Progenitor cell of endocrine pancreas (in vitro differentiated cells): ENCODE data around the gene TOGARAM1. TPM values are rescaled to one million over a fixed set of nuclear protein-coding genes. Genes with fewer than 3 reads are reported as not detected.

ENCODE experiments used
- DNase-seq: peaks from one replicate; pipeline ENCODE4 v3.0.0; 2021; ENCODE audit warnings: low spot score; ENCODE audit not compliant: unreplicated experiment
- H3K27ac Mint-ChIP-seq: 2 replicates; pipeline ENCODE4 v1.8.0; 2021; ENCODE audit warnings: mild to moderate bottlenecking, moderate library complexity, mixed read lengths
- H3K27me3 Mint-ChIP-seq: 2 replicates; pipeline ENCODE4 v1.8.0; 2021; ENCODE audit warnings: mixed read lengths
- H3K36me3 Mint-ChIP-seq: 2 replicates; pipeline ENCODE4 v1.8.0; 2022; ENCODE audit warnings: mixed read lengths; ENCODE audit not compliant: insufficient read depth
- H3K4me1 Mint-ChIP-seq: 2 replicates; pipeline ENCODE4 v1.8.0; 2021; ENCODE audit warnings: low read depth, mixed read lengths
- H3K4me3 Mint-ChIP-seq: 2 replicates; pipeline ENCODE4 v1.8.0; 2021; ENCODE audit warnings: low read depth, mild to moderate bottlenecking, moderate library complexity, mixed read lengths
- H3K9me3 Mint-ChIP-seq: 2 replicates; pipeline ENCODE4 v1.8.0; 2021; ENCODE audit warnings: low read depth, mixed read lengths
- total RNA-seq: library from RNA; stranded (reverse); gene quantifications from 2 replicates; pipeline ENCODE4 v1.2.1, GENCODE V29; 2021
- TF ChIP-seq, protein P1 (sequence below): fragments of 200-600 bp; sonication (generic); IDR thresholded peaks from one replicate; pipeline ENCODE4 v1.5.0; 2021; ENCODE audit warnings: antibody characterized with exemption, mild to moderate bottlenecking; ENCODE audit not compliant: unreplicated experiment

TOGARAM1 gene
- total RNA-seq, 1 donor from 2014 or later: 25.0 TPM

GRCh38 chr14:44956866-44957265 is 5.1 kb upstream of the TOGARAM1 start:
- Mint-ChIP-seq H3K9me3 (no peaks in the 10 kb centered on the region), H3K4me1 (peaks cover 17% of the 10 kb centered on the region), H3K27ac (no peak overlapping the region), H3K36me3 (peaks cover 2% of the 10 kb centered on the region), H3K27me3 (no peaks in the 10 kb centered on the region), H3K4me3 (no peak overlapping the region)
- no peak for DNase-seq
- TF ChIP-seq, protein P1, sequence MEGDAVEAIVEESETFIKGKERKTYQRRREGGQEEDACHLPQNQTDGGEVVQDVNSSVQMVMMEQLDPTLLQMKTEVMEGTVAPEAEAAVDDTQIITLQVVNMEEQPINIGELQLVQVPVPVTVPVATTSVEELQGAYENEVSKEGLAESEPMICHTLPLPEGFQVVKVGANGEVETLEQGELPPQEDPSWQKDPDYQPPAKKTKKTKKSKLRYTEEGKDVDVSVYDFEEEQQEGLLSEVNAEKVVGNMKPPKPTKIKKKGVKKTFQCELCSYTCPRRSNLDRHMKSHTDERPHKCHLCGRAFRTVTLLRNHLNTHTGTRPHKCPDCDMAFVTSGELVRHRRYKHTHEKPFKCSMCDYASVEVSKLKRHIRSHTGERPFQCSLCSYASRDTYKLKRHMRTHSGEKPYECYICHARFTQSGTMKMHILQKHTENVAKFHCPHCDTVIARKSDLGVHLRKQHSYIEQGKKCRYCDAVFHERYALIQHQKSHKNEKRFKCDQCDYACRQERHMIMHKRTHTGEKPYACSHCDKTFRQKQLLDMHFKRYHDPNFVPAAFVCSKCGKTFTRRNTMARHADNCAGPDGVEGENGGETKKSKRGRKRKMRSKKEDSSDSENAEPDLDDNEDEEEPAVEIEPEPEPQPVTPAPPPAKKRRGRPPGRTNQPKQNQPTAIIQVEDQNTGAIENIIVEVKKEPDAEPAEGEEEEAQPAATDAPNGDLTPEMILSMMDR: no peak

DNA sequence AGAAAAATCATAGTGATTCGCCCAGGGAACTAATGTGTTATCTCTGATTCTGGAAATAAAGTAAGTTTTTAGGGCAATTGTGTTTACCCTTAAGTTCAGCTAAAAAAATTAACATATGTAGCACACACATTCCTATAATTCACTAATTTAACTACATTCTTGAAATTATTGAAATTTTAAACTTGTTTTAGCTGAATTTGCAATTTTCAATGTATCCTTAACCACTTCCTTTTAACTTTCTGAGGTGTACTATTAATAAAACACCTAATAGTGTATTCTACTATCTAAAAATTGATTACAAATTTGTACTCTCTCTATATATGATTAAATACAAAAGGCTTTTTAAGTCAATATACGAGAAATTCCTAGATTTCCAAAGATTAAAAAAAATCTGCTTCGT is 2.5 kb upstream of the TOGARAM1 start:
- Mint-ChIP-seq H3K9me3 (no peaks in the 10 kb centered on the region), H3K36me3 (no peaks in the 10 kb centered on the region), H3K27ac (no peak overlapping the region), H3K27me3 (no peaks in the 10 kb centered on the region), H3K4me1 (peaks cover 35% of the 10 kb centered on the region), H3K4me3 (no peak overlapping the region)
- no peak for DNase-seq
- TF ChIP-seq, protein P1: no peak

GRCh38 chr14:44960146-44960545 is 1.8 kb upstream of the TOGARAM1 start:
- Mint-ChIP-seq H3K27me3 (no peaks in the 10 kb centered on the region), H3K27ac (peak overlapping the region; percentile 17), H3K4me1 (peaks cover 41% of the 10 kb centered on the region), H3K9me3 (no peaks in the 10 kb centered on the region), H3K36me3 (no peaks in the 10 kb centered on the region), H3K4me3 (no peak overlapping the region)
- DNase-seq: no peak
- TF ChIP-seq, protein P1: no peak

- Mint-ChIP-seq H3K9me3 (no peaks in the 10 kb centered on the region), H3K36me3 (peaks cover 2% of the 10 kb centered on the region), H3K27me3 (no peaks in the 10 kb centered on the region), H3K4me1 (peaks cover 43% of the 10 kb centered on the region), H3K27ac (peak overlapping the region; percentile 17), H3K4me3 (no peak overlapping the region)
- TF ChIP-seq, protein P1: no peak
- DNase-seq: no peak
Measured at GRCh38 chr14:44960646-44961045, 1.3 kb upstream of the TOGARAM1 start.

DNA sequence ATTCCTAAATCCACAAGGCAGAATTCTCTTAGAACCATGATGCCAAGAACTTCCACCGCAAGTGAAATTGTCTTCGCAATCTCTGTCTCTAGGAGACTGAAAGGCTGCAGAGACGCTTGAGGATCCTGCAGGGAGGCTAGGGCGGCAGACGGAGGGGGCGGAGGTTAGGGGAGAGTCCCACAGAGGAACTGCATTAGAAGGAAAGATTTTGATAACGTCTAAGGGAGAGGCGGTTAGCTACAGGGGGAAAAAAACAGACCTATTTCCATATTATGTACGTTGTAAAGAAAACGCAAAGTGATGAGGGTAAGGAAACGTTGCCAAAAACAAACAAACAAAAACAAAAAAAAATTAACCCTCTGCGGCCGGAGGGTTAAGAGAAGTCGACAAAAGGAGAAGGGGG is 838 bp upstream of the TOGARAM1 start:
- H3K9me3 Mint-ChIP-seq: no peaks in the 10 kb centered on the region
- peaks cover 2% of the 10 kb centered on the region for H3K36me3 Mint-ChIP-seq
- H3K27me3 Mint-ChIP-seq: no peaks in the 10 kb centered on the region
- no peak overlapping the region for H3K27ac Mint-ChIP-seq
- TF ChIP-seq, protein P1: no peak
- H3K4me1 Mint-ChIP-seq: peaks cover 44% of the 10 kb centered on the region
- DNase-seq: no peak
- no peak overlapping the region for H3K4me3 Mint-ChIP-seq
